Cardiac muscle cell (in vitro differentiated cells and primary cell): Measurements from ENCODE around the gene DLL3. TPM values are rescaled to one million over a fixed set of nuclear protein-coding genes. Genes with fewer than 3 reads are reported as not detected.

Experiments
- DNase-seq, 2 donors: peaks; one replicate each; pipeline versions ENCODE4 v3.0.0 to v3.0.0-alpha.2; 2010 to 2017; ENCODE audit warnings: low read depth in 1 of 2, low spot score in 1 of 2
- H3K27ac ChIP-seq: fragments of 200-600 bp; sonication (generic); 2 replicates; pipeline ENCODE4 v1.5.1; 2016
- H3K27me3 ChIP-seq: fragments of 200-600 bp; sonication (generic); 2 replicates; pipeline ENCODE4 v1.6.0; 2016; ENCODE audit warnings: control low read depth
- H3K36me3 ChIP-seq: fragments of 200-600 bp; sonication (generic); 2 replicates; pipeline ENCODE4 v1.5.1; 2016; ENCODE audit warnings: control low read depth
- H3K4me1 ChIP-seq: fragments of 200-600 bp; sonication (generic); 2 replicates; pipeline ENCODE4 v1.8.1; 2017; ENCODE audit warnings: low read depth, mild to moderate bottlenecking, mixed run types
- H3K4me3 ChIP-seq: fragments of 200-600 bp; sonication (generic); 2 replicates; pipeline ENCODE4 v1.5.1; 2016; ENCODE audit warnings: mild to moderate bottlenecking
- H3K9me3 ChIP-seq: fragments of 200-600 bp; sonication (generic); 2 replicates; pipeline ENCODE4 v1.5.1; 2017; ENCODE audit warnings: low read depth, mild to moderate bottlenecking, control low read depth
- CTCF ChIP-seq: IDR thresholded peaks from 2 replicates; pipeline ENCODE4 v1.5.1; 2012; ENCODE audit warnings: low read depth, mild to moderate bottlenecking, low read length
- polyA plus RNA-seq: library from polyadenylated mRNA; unstranded; fragments of >200 nt; fragmentation: Nextera tagmentation; extraction: Ambion mirVana; gene quantifications from 2 replicates; pipeline ENCODE4 v1.2.1, GENCODE V29; 2016
- total RNA-seq: library from RNA; depleted of rRNA; stranded (reverse); fragments of >200 nt; gene quantifications from 2 replicates; pipeline ENCODE4 v1.2.3, GENCODE V29; 2016

The DLL3 gene
- total and polyA plus RNA-seq, 2 experiments from 2014 or later, result 11.7 to 12.2 TPM

- peaks cover 19% of the 10 kb centered on the region for H3K27me3 ChIP-seq
- H3K36me3 ChIP-seq, result no peaks in the 10 kb centered on the region
- peak in 1 of 2 donors; percentile 43 for DNase-seq
- no peak within 1 kb of the TSS for H3K27ac ChIP-seq
- H3K9me3 ChIP-seq, result no peaks in the 10 kb centered on the region
- peak; percentile 13 for TF ChIP-seq CTCF
- peak within 1 kb of the TSS; percentile 58 for H3K4me3 ChIP-seq
- H3K4me1 ChIP-seq, result no peaks in the 10 kb centered on the region
These were observed 16.2 kb downstream of the DLL3 start, which contains the start of gene SELENOV for GRCh38 chr19:39514840-39515550. SELENOV (plus strand) TSS chr19:39515139; CDS start chr19:39515213, 74 bp downstream.

- H3K4me3 ChIP-seq, result peak overlapping the region; percentile 58
- H3K27ac ChIP-seq, result no peak overlapping the region
- H3K36me3 ChIP-seq, result no peaks in the 10 kb centered on the region
- no peaks in the 10 kb centered on the region for H3K9me3 ChIP-seq
- no peak for TF ChIP-seq CTCF
- peaks cover 19% of the 10 kb centered on the region for H3K27me3 ChIP-seq
- no peaks in the 10 kb centered on the region for H3K4me1 ChIP-seq
- peak in 1 of 2 donors; percentile 42 for DNase-seq
These were observed 16.9 kb downstream of the DLL3 start for GRCh38 chr19:39515551-39516191.

DNA sequence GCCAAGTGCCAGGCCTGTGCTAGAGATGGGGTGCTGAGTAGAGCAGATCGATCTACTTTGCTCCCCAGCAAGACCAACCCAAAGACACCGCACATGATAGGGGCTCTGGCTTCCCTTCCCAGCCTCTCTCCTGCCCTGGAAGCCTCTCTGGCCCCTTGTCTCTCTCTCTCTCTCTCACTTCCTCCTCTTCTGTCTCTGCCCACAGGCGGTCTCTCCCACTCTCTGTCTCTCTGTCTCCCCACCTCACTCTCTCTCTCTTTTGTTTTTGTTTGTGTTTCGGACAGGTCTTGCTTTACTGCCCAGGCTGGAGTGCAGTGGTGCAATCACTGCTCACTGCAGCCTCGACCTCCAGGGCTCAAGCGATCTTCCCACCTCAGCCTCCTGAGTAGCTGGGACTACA lies 17.5 kb downstream of the DLL3 start:
- Histone ChIP-seq H3K27me3 (peaks cover 19% of the 10 kb centered on the region), H3K4me1 (no peaks in the 10 kb centered on the region), H3K36me3 (no peaks in the 10 kb centered on the region), H3K4me3 (peak overlapping the region; percentile 58), H3K27ac (no peak overlapping the region), H3K9me3 (no peaks in the 10 kb centered on the region)
- DNase-seq, result no peak
- no peak for TF ChIP-seq CTCF

GRCh38 chr19:39517432-39517831 lies 18.7 kb downstream of the DLL3 start:
- TF ChIP-seq CTCF, result no peak
- H3K36me3 ChIP-seq, result no peaks in the 10 kb centered on the region
- no peaks in the 10 kb centered on the region for H3K4me1 ChIP-seq
- no peak overlapping the region for H3K4me3 ChIP-seq
- no peak overlapping the region for H3K27ac ChIP-seq
- no peaks in the 10 kb centered on the region for H3K9me3 ChIP-seq
- no peak for DNase-seq
- H3K27me3 ChIP-seq, result peaks cover 19% of the 10 kb centered on the region

GRCh38 chr19:39518458-39518857 lies 19.7 kb downstream of the DLL3 start:
- TF ChIP-seq CTCF, result no peak

More at GRCh38 chr19:39518458-39518857, 19.7 kb downstream of the DLL3 start:
- no peak for DNase-seq
- Histone ChIP-seq H3K27me3 (peaks cover 19% of the 10 kb centered on the region), H3K36me3 (no peaks in the 10 kb centered on the region), H3K9me3 (no peaks in the 10 kb centered on the region), H3K27ac (no peak overlapping the region), H3K4me1 (no peaks in the 10 kb centered on the region), H3K4me3 (no peak overlapping the region)
